Brain microvascular endothelial cell (primary cell): Measurements from ENCODE around the gene HYOU1.

ENCODE experiments used
- DNase-seq: peaks from one replicate; pipeline ENCODE4 v3.0.0-alpha.2; 2020
- H3K27ac ChIP-seq: fragments of 250-450 bp; sonication (Bioruptor Pico); 2 replicates; pipeline ENCODE4 v1.5.1; 2020; ENCODE audit warnings: mild to moderate bottlenecking, moderate library complexity
- H3K27me3 ChIP-seq: fragments of 250-450 bp; sonication (Bioruptor Pico); replicated peaks from 2 replicates; pipeline ENCODE4 v1.5.1; 2020; ENCODE audit warnings: mild to moderate bottlenecking
- H3K36me3 ChIP-seq: fragments of 250-450 bp; sonication (Bioruptor Pico); replicated peaks from 2 replicates; pipeline ENCODE4 v1.5.1; 2020; ENCODE audit warnings: mild to moderate bottlenecking
- H3K4me3 ChIP-seq: 2 replicates; pipeline ENCODE4 v1.5.1; 2011; ENCODE audit warnings: low read depth, mild to moderate bottlenecking, control low read depth, low read length, moderate library complexity
- in situ Hi-C: cut with HindIII; loops from 2 replicates; pipeline ENCODE4 v1.10.0; 2017; ENCODE audit warnings: low sequenced_read_pairs, low pct_ligation_motif_present
- TF ChIP-seq, protein P1 (sequence below): IDR thresholded peaks from 2 replicates; pipeline ENCODE4 v1.5.1; 2011; ENCODE audit warnings: low read depth, mild to moderate bottlenecking, moderate library complexity, low read length, control low read depth, inconsistent platforms; ENCODE audit errors: missing control alignments

HYOU1 gene

DNA sequence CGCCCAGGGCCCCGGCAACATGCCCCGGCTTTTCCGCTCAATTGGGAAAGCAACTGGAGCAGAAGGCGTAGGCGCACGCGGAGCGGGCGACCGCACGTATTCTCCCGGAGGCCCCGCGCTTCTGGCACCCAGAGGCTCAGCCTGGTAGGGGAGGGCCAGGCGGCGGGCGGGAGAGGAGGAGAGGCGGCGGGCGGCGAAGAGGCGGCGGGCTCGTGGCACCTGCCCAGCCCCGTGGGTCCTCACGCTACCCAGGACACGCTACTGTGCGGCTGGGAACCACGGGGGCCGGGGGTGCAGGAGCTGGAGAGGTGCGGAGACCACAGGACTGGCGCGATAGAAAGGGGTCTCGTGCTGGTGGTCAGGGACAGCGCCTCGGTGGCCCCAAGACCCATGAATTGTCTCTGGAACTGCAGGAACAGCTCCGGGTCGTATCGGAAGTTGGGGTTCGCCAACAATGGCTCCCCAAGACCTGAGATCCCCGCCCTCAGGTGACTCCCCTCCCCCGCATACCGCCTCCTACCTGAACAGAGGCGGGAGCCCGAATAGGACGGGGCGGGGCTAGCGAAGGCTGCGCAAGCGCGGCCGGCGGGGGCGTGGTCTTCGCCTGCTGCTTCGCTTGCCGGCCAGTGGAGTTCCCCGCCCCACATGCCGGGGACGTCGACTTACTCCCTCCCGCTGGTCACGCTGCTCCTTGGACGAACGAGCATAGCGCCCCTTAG lies 26.5 kb downstream of the HYOU1 start, which contains the start of gene SLC37A4:
TSS of gene SLC37A4 (minus strand) at position 549 of the 719 bp plus-strand sequence.
- in situ Hi-C loops: no loop called here
- Histone ChIP-seq H3K27ac (no peak within 1 kb of the TSS), H3K36me3 (peaks cover 3% of the 10 kb centered on the region), H3K27me3 (no peaks in the 10 kb centered on the region), H3K4me3 (peak within 1 kb of the TSS; percentile 88)
- DNase-seq: peak; percentile 96
- TF ChIP-seq, protein P1, sequence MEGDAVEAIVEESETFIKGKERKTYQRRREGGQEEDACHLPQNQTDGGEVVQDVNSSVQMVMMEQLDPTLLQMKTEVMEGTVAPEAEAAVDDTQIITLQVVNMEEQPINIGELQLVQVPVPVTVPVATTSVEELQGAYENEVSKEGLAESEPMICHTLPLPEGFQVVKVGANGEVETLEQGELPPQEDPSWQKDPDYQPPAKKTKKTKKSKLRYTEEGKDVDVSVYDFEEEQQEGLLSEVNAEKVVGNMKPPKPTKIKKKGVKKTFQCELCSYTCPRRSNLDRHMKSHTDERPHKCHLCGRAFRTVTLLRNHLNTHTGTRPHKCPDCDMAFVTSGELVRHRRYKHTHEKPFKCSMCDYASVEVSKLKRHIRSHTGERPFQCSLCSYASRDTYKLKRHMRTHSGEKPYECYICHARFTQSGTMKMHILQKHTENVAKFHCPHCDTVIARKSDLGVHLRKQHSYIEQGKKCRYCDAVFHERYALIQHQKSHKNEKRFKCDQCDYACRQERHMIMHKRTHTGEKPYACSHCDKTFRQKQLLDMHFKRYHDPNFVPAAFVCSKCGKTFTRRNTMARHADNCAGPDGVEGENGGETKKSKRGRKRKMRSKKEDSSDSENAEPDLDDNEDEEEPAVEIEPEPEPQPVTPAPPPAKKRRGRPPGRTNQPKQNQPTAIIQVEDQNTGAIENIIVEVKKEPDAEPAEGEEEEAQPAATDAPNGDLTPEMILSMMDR: no peak

DNA sequence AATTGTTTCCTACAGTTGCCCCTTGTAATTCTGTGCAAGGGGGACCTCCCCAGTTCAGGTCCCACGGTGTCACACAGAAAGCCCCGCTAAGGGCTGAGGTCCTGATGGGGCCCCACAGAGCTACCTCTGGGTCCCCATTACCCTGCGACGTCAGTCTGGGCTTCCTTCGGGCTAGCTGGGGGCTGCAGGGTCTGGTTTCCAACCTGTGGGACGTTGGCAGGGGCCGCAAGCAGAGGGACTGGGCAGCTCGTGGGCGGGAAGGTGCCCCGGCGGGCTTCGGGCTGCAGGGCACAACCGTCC lies 27.0 kb downstream of the HYOU1 start:
- TF ChIP-seq, protein P1: no peak
- peaks cover 7% of the 10 kb centered on the region for H3K36me3 ChIP-seq
- no peaks in the 10 kb centered on the region for H3K27me3 ChIP-seq
- no peak overlapping the region for H3K27ac ChIP-seq
- peak overlapping the region; percentile 88 for H3K4me3 ChIP-seq
- in situ Hi-C loops: no loop called here
- no peak for DNase-seq

DNA sequence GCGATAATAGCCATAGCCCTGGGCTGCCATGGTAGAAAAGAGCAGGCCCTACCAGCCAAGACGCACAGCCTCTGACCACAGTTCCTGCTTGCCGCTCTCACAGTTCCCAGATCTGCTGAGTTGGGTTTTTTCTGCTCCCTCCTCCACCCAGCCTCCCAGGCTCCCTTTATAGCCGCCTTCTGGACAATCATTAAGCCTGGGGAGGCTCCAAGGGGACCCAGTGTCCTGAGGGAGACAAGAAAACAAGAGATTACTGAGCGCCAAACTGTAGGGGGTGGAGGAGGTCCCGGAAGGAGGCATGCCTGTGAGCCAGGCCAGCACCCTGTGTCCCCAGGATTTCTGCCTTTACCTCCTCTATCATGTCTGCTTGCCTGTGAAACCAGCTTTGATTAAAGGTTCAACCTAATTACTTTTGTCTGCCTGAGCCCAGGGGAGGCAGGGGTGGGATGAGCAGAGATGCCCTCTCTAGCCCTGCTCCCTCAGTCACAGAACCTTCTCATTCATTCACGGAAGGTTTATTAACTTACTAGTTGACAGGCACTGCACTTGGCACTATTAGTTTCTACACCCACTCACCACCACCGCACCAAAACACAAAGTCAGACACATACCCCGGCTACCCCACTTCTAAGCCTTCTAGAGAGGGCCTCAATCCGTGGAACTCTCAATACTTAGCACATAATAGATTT lies 27.5 kb downstream of the HYOU1 start:
- DNase-seq: no peak
- in situ Hi-C loops: no loop called here
- H3K27ac ChIP-seq: no peak overlapping the region

DNA sequence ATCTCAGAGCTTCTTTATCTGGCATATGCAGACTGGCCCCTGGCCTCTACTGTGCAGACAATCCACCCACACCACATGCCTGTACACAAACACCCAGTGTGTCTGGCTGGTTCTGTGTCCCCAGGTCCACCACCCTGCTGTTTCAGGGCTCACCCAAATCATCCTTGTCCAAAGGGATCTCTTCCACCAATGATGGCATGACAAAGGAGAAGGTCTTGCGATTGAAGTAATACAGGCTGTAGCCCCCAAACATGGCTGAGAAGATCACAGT lies 28.0 kb downstream of the HYOU1 start:
- H3K36me3 ChIP-seq: peaks cover 14% of the 10 kb centered on the region
- H3K27me3 ChIP-seq: no peaks in the 10 kb centered on the region
- no peak for DNase-seq
- in situ Hi-C loops: no loop called here
- H3K4me3 ChIP-seq: no peak overlapping the region
- H3K27ac ChIP-seq: no peak overlapping the region
- TF ChIP-seq, protein P1: no peak

More for the DNA sequence above, 27.5 kb downstream of the HYOU1 start:
- Histone ChIP-seq H3K36me3 (peaks cover 12% of the 10 kb centered on the region), H3K27me3 (no peaks in the 10 kb centered on the region), H3K4me3 (peak overlapping the region; percentile 88)
- TF ChIP-seq, protein P1: no peak

- Histone ChIP-seq H3K27ac (no peak overlapping the region), H3K27me3 (no peaks in the 10 kb centered on the region), H3K36me3 (peaks cover 14% of the 10 kb centered on the region), H3K4me3 (no peak overlapping the region)
- DNase-seq: no peak
- in situ Hi-C loops: no loop called here
- TF ChIP-seq, protein P1: no peak
These were observed 28.5 kb downstream of the HYOU1 start for GRCh38 chr11:119028346-119029068.
